HG03097 (cell line): Measurements from ENCODE around the gene EFS.

Experiments
- ATAC-seq: cut with Tn5 transposase; IDR thresholded peaks from one replicate; pipeline ENCODE4 v1.9.1; 2021; ENCODE audit not compliant: unreplicated experiment, low FRiP score

The EFS gene

DNA sequence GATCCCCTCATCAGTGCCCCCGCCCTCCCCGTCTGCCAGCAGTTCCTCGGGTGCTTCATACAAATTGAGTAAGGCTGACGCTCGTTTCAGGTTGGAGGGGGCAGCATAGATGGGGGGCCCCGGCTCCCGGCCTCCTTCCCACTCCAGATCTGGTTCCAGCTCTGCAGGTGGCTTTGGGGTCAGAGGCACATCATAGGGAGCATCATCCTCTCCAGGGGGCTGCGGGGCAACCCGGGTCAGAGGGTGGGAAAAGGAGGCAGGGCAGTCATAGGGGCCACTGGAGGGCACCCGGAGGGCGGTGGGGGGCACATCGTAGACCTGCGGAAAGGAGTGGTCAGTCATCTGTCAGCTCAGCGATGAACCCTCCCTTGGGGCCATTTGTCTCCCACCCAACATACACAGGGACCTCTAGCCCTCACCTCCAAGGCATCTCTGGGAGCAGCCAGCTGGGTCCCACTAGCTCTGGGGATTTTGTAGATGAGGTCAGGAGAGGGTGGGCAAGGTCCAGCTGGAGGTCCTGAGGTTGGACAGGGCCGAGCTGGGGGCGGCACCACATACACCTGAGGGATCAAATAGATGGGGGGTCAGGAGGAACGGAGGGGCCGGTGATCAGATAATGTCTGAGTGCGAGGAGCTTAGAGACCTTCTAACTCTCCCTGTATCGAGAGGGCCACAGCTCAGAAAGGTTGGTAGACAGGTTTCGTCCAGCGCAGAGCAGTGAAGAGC is 5.1 kb downstream of the EFS start:
- ATAC-seq = no peak

- ATAC-seq = no peak
Measured at GRCh38 chr14:23359167-23359626, 5.8 kb downstream of the EFS start.

DNA sequence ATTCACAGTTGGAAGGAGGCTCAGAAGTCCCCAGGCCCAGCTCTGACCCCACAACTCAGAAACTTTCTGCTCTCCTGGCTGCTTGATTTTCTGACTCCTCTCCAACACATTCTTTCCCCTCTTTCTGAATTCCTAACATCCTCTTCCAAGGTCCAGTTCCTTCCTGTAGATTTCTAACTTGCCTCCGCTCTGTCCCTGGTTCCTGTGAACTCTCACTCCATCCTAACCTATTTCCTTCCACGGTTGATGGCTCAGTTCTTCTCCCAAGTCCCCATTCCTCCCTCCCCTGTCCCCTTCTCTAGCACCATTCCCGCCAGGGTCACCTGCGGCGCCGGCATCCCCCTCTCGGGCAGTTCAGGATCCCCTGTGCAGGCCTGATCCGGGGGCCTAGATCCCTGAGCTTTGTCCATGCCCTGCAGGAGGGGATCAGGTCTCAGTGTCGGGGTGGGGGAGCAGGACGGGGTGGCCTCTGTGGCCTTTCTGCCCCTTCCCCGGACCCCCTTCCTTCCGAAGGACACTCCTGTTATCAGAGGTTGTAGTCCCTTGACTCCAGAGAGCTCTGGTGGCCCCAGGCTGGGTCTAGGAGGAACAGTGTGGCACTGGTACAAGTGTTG is 6.3 kb downstream of the EFS start:
- no peak for ATAC-seq

DNA sequence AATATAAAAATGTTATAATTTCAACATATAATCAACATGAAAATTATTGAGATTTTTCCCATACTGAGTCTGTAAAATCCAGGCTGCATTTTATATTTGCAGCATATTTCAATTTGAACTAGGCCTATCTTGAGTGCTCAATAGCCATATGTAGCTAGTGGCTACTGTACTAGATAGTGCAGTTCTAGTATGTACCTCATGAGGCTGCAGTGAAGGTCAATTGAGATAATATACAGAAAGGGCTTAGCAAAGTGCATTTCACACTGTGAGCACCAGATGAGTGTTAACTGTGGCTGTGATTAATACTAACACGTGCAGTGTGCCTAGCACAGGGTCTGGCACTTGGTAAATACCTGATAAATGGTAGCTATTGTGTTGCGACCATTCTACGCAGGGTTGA is 6.9 kb downstream of the EFS start:
- no peak for ATAC-seq

- ATAC-seq = no peak
Measured at GRCh38 chr14:23357261-23357660, 7.7 kb downstream of the EFS start.

DNA sequence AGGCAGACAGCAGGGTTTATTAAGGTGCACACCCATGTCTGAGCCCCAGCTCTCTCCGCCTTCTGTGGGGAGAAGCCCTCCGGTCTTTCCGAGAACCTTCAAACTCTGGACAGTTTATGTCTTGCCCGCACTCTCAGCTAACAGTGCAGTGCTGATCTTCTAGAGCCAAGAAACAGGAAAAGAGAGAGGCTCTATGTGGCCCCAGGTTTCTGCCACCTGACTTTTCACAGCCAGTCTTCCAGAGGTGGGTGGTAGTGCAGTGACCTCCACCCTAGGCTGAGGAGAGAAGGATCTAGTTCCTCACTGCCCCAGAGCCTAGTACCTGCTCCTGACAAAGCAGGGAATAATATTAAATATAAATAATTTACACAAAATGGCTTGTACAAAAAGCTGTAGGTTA is 8.3 kb downstream of the EFS start:
- ATAC-seq = no peak

- ATAC-seq = no peak
Measured at GRCh38 chr14:23355871-23356435, 9.0 kb downstream of the EFS start.

DNA sequence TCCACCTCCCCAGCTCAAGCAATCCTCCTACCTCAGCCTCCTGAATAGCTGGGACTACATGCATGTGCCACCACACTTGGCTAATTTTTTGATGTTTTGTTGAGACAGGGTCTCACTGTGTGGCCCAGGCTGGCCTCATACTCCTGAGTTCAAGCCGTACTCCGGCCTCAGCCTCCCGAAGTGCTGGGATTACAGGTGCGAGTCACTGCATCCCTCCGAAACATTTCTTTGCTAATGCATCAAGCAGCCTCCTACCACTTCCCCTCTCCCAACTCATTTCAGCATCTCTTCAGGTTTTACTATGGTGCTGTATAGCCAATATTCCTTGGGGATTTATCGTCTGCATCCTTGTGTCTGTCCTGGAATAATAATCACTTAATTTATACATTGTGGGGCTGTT is 10.0 kb downstream of the EFS start:
- ATAC-seq = no peak

DNA sequence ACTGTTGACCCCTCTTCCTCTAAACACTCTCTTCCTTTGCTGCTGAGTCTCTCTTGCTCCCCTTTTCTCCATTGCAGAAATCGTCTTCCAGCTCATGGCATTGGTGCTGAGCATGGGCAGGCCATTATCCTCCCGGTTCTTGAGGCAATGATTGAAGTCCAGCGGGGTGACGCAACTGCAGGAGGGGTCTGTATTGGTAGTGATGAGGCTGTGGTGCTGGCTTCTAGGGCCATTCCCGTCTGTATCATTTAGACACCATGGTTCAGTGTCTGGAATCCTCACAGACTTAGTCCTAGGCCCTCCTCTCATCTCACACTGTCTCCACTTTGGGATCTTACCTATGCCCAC is 11.6 kb downstream of the EFS start:
- ATAC-seq = no peak

DNA sequence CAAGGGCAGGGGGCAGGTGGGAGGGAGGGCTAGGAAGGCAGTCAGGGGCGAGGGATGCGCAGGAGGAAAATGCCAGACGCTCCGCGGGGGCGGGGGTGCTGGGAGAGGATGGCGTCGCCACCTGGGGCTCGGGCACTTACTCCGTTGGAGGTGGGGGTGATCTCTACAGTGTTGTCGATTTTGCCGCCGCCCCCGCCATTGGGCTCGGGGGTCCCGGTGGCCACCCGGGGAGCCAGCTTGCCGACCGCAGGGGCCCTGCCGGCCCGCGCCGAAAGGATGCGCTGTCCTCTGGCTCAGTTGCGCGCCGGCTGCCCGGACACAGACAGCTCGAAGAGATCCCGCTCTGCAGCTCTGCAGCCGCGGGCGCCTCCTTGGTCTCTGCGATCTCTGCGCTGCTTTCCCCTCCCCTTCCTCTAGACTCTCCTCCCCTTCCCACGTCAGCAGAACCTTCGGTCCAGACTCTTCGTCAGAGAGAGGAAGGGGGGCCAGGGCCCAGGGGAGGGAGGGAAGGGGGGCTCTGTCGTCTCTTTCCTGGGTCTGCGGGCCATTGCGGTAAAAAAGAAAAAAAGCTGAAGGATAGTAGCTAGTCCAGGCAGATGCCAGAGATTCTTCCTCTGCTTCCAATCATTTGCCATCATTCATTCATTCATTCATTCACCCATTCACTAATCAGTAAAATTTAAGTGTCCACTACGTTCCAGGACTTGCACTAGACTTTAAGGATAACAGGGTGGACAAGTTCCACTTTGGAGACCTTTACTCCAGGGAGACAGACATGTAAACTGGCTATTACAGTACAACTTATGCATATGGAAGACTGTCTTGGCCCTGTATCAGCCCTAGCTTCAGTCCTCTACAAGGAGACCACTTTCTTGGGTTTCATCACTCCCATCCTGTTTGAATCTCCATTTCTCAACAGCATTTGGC is 12.2 kb downstream of the EFS start, which contains the start of gene SLC22A17:
Gene SLC22A17 (minus strand): TSS at position 382 of the 927 bp plus-strand sequence.
- no peak for ATAC-seq

DNA sequence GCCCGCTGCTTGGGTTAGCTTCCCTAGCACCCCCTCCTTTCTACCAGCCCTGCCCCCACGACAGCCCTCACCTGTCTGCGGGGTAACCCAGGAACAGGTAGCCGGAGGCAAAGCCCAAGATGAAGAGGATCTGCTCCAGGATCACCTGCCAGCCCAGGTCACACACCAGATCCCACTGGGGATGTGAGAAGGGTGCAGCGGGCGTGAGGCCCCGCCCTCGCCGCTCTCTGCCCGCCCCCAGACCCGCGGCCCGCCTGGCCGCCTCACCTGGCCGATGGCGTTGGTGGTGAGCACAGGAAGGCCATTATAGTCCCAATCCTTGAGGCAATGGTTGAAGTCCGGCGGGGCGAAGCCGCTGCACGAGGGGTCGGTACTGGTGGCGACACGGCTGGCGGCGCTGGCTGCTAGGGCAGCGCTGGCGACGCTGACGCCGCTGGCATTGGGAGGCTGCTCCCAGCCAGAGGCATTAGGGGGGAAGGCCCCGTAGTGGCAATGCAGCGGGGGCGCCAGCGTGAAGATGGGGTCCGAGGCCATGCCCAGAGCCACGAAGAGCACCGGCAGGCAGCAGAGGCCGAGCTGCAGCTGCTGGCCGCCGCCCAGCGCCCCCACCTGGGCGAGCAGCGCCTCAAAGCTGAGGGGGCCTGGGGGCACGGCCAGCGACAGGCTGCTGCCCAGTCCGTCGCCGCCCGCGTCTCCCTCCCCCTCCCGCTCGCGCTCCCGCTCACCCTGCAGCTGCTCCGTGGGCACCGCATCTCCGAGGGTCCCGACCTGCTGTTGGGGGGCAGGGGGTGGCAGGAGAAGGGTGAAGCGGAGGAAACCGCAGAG is 13.1 kb downstream of the EFS start:
- ATAC-seq = no peak

DNA sequence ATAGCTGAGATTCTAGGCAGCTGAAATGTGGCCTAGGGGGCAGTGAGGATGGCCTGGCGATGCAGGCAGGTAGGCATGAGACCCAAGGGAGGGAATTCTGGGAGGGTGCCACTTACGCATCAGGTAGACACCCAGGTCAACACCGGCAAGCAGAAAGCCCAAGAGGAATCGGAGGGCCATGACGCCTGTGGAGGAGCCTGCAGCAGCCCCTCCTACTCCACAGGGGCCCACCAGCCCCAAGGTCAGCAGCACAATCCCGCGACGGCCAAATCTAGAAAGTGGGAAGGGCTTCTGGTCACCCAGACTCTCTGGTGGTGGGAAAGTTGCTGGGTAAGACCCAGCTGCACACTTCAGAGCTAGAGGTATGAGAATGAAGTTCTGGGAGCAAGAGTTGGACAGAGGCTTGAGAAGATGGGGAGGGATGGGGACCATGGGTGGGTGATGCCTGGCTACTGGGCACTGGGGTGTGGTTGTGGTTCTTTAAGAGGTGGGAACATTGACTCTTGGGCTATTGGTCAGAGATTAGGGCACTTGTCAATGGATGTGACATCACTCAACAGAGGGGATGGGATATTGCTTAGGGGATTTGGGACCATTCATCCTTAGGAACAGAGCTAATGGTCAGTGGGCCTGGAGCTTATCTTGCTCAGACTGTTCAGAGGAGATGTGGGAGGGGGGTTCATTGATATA is 15.7 kb downstream of the EFS start:
- no peak for ATAC-seq

DNA sequence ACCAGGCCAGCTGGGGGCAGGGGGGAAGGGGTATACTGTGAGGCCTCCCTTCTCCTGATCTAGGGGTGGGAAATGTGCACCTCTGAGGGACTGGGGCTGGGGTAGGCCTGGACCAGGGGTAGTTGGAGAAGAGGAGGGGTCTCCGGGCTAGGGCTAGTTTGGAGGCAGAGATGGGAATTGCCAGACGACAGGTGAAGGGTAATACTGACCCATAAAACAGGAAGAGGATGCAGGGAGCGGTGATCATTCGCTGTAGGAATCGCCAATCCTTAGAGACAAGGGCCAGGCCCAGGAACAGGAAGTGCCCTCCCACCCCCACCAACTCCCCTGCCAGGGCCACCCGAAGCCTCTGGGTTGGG is 16.7 kb downstream of the EFS start:
- no peak for ATAC-seq

DNA sequence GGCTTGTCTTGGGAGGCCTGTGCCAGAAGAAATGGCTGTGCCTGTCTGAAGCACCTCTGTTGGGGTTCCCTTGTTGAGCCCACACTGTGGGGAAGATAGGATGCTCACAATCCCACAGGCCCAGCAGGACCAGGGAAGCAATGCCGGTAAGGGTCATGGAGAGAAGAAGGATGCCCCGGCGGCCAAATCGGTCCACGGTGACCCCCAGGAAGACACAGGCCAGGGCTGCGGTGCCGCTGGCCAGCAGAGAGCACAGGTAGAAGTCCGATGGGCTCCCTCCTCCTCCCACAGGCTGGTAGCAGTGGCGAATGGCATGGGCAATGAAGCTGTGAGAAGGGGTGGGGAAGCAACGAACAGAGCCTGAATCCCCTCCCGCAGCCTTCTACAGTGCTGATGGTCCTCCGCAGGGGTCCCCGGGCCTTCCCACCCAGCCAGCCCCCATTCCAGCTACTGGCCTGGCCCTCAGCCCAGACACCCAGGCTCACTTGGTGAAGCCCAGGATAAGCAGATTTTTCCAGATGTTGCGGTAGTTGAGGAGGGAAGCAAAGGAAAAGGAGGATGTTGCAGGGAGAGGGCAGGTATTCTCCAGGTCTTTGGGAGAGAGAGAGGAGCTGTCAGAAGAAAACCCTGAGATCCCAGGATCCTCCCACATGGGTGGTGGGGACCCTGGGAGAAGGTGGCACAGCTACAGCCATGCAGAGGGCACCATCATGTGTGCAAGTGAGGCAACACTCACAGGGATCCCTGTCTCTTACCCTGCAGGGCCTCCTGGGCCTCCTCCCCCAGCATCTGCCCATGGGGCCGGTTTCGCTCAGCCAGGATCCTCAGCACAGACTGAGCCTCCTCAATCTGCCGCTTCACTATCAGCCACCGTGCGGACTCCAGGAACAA is 17.3 kb downstream of the EFS start:
- ATAC-seq = no peak

GRCh38 chr14:23346693-23347405 is 18.1 kb downstream of the EFS start:
- no peak for ATAC-seq

GRCh38 chr14:23345987-23346692 is 18.8 kb downstream of the EFS start:
- no peak for ATAC-seq

- ATAC-seq = no peak
Measured at GRCh38 chr14:23344481-23344880, 20.5 kb downstream of the EFS start.
